H9 (cell line): ENCODE results near the gene LRG1. TPM values are rescaled to one million over a fixed set of nuclear protein-coding genes. Genes with fewer than 3 reads are reported as not detected.

ENCODE experiments used
- DNase-seq: peaks from one replicate; pipeline ENCODE4 v3.0.0-alpha.2; 2017
- H2AFZ ChIP-seq: one replicate; pipeline ENCODE4 v1.6.1; 2013; ENCODE audit warnings: mild to moderate bottlenecking, low read length, control low read depth, moderate library complexity
- H2AK5ac ChIP-seq: 2 replicates; pipeline ENCODE4 v1.6.1; 2013; ENCODE audit warnings: low read length, control low read depth, mixed read lengths; ENCODE audit not compliant: insufficient read length
- H2BK120ac ChIP-seq: one replicate; pipeline ENCODE4 v1.6.1; 2013; ENCODE audit warnings: low read depth, mild to moderate bottlenecking, low read length, control low read depth, inconsistent platforms; ENCODE audit not compliant: poor library complexity, severe bottlenecking
- H2BK12ac ChIP-seq: 2 replicates; pipeline ENCODE4 v1.6.1; 2013; ENCODE audit warnings: low read length, control low read depth, mixed read lengths, low read depth; ENCODE audit not compliant: insufficient read length
- H2BK15ac ChIP-seq: 2 replicates; pipeline ENCODE4 v1.6.1; 2013; ENCODE audit warnings: low read depth, low read length, control low read depth
- H2BK20ac ChIP-seq: one replicate; pipeline ENCODE4 v1.6.1; 2013; ENCODE audit warnings: low read depth, mild to moderate bottlenecking, low read length, control low read depth, inconsistent platforms; ENCODE audit not compliant: poor library complexity, severe bottlenecking
- H2BK5ac ChIP-seq: 2 replicates; pipeline ENCODE4 v1.6.1; 2013; ENCODE audit warnings: low read length, control low read depth, mixed read lengths; ENCODE audit not compliant: insufficient read length
- H3K14ac ChIP-seq: 2 replicates; pipeline ENCODE4 v1.6.1; 2013; ENCODE audit warnings: low read length, control low read depth; ENCODE audit not compliant: insufficient read depth
- H3K18ac ChIP-seq: 2 replicates; pipeline ENCODE4 v1.6.1; 2013; ENCODE audit warnings: low read depth, mild to moderate bottlenecking, mixed read lengths, low read length, control low read depth; ENCODE audit not compliant: insufficient read length
- H3K23ac ChIP-seq: 2 replicates; pipeline ENCODE4 v1.6.1; 2013; ENCODE audit warnings: low read length, control low read depth, mixed read lengths, low read depth; ENCODE audit not compliant: insufficient read length
- H3K23me2 ChIP-seq: 2 replicates; pipeline ENCODE4 v1.6.1; 2013; ENCODE audit warnings: low read depth, mild to moderate bottlenecking, mixed read lengths, low read length, control low read depth; ENCODE audit not compliant: insufficient read length, poor library complexity, severe bottlenecking
- H3K27ac ChIP-seq: 2 replicates; pipeline ENCODE4 v1.5.1; 2013; ENCODE audit warnings: low read length, control low read depth, mixed read lengths, low read depth; ENCODE audit not compliant: insufficient read length
- H3K27me3 ChIP-seq: 2 replicates; pipeline ENCODE4 v1.6.1; 2013; ENCODE audit warnings: low read length, control low read depth, inconsistent platforms; ENCODE audit not compliant: insufficient read depth
- H3K4ac ChIP-seq: 2 replicates; pipeline ENCODE4 v1.6.1; 2013; ENCODE audit warnings: low read depth, mild to moderate bottlenecking, control low read depth, inconsistent platforms, low read length, moderate library complexity
- H3K4me1 ChIP-seq: 2 replicates; pipeline ENCODE4 v1.6.1; 2013; ENCODE audit warnings: low read length, control low read depth, inconsistent platforms; ENCODE audit not compliant: insufficient read depth
- H3K4me2 ChIP-seq: 2 replicates; pipeline ENCODE4 v1.6.1; 2013; ENCODE audit warnings: low read length, control low read depth, mixed read lengths; ENCODE audit not compliant: insufficient read length, insufficient read depth
- H3K56ac ChIP-seq: 2 replicates; pipeline ENCODE4 v1.6.1; 2013; ENCODE audit warnings: low read depth, mild to moderate bottlenecking, mixed read lengths, low read length, control low read depth; ENCODE audit not compliant: insufficient read length
- H3K79me1 ChIP-seq: 2 replicates; pipeline ENCODE4 v1.6.1; 2013; ENCODE audit warnings: low read depth, mild to moderate bottlenecking, moderate library complexity, low read length, control low read depth, inconsistent platforms; ENCODE audit not compliant: insufficient read depth, poor library complexity, severe bottlenecking
- H3K79me2 ChIP-seq: 2 replicates; pipeline ENCODE4 v1.6.1; 2013; ENCODE audit warnings: low read length, control low read depth, inconsistent platforms; ENCODE audit not compliant: insufficient read depth
- H3K9ac ChIP-seq: 2 replicates; pipeline ENCODE4 v1.6.1; 2013; ENCODE audit warnings: low read length, control low read depth, mixed read lengths; ENCODE audit not compliant: insufficient read length; ENCODE audit errors: extremely low read depth
- H3K9me3 ChIP-seq: one replicate; pipeline ENCODE4 v1.6.1; 2013; ENCODE audit warnings: low read depth, low read length, inconsistent platforms; ENCODE audit not compliant: control insufficient read depth
- H3T11ph ChIP-seq: one replicate; pipeline ENCODE4 v1.6.1; 2013; ENCODE audit warnings: mild to moderate bottlenecking, low read length, control low read depth, inconsistent platforms
- H4K20me1 ChIP-seq: one replicate; pipeline ENCODE4 v1.6.1; 2013; ENCODE audit not compliant: control insufficient read depth, insufficient read length, insufficient read depth
- H4K5ac ChIP-seq: 2 replicates; pipeline ENCODE4 v1.6.1; 2013; ENCODE audit warnings: low read depth, mild to moderate bottlenecking, mixed read lengths, low read length, control low read depth; ENCODE audit not compliant: insufficient read length
- H4K8ac ChIP-seq: replicated peaks from 2 replicates; pipeline ENCODE4 v1.6.1; 2013; ENCODE audit warnings: low read length, control low read depth, mixed read lengths, low read depth; ENCODE audit not compliant: insufficient read length
- H4K91ac ChIP-seq: 2 replicates; pipeline ENCODE4 v1.6.1; 2013; ENCODE audit warnings: low read depth, mild to moderate bottlenecking, moderate library complexity, mixed read lengths, low read length, control low read depth; ENCODE audit not compliant: insufficient read length
- H3K27ac Mint-ChIP-seq, 3 experiments: 2 replicates in 2 of 3; 3 replicates in 1 of 3; pipeline ENCODE4 v1.8.0; 2020 to 2021; ENCODE audit warnings: mixed read lengths in 3 of 3, mild to moderate bottlenecking in 1 of 3, moderate library complexity in 1 of 3
- H3K27me3 Mint-ChIP-seq: 2 replicates; pipeline ENCODE4 v1.8.0; 2021; ENCODE audit warnings: low read depth, mild to moderate bottlenecking, moderate library complexity, mixed read lengths
- H3K36me3 Mint-ChIP-seq, 3 experiments: 2 replicates in 2 of 3; 3 replicates in 1 of 3; pipeline ENCODE4 v1.8.0; 2020 to 2021; ENCODE audit warnings: low read depth in 3 of 3, mixed read lengths in 3 of 3; ENCODE audit not compliant: insufficient read depth in 1 of 3
- H3K4me1 Mint-ChIP-seq, 2 experiments: 2 replicates each; pipeline ENCODE4 v1.8.0; 2020; ENCODE audit warnings: mixed read lengths in 2 of 2
- H3K4me3 Mint-ChIP-seq, 2 experiments: 2 replicates in 1 of 2; 3 replicates in 1 of 2; pipeline ENCODE4 v1.8.0; 2020 to 2021; ENCODE audit warnings: mild to moderate bottlenecking in 2 of 2, mixed read lengths in 2 of 2, moderate library complexity in 1 of 2
- H3K9me3 Mint-ChIP-seq, 2 experiments: 2 replicates in 1 of 2; 3 replicates in 1 of 2; pipeline ENCODE4 v1.8.0; 2020; ENCODE audit warnings: mild to moderate bottlenecking in 2 of 2, mixed read lengths in 2 of 2, moderate library complexity in 1 of 2
- CTCF ChIP-seq: fragments of 200-600 bp; sonication (generic); conservative IDR thresholded peaks from 3 replicates; pipeline ENCODE4 v1.8.0; 2021; ENCODE audit warnings: antibody characterized with exemption, mild to moderate bottlenecking
- WGBS: extraction: QIAGEN DNeasy Blood & Tissue Kit; methylation state at CpG from one replicate; pipeline ENCODE4 v1.1.7; 2013; ENCODE audit warnings: missing lambda C conversion rate, low lambda C conversion rate, mixed read lengths; ENCODE audit not compliant: insufficient read length; ENCODE audit errors: extremely low coverage; 5-methylcytosine and 5-hydroxymethylcytosine counted together
- total RNA-seq: library from RNA; stranded (reverse); gene quantifications from 2 replicates; pipeline ENCODE4 v1.2.1, GENCODE V29; 2021

LRG1 gene
- total RNA-seq, 1 experiment from 2014 or later = 0.24 TPM

GRCh38 chr19:4557144-4557970 is 17.5 kb upstream of the LRG1 start:
- no peak overlapping the region for H3K27ac ChIP-seq
- peaks cover 6% of the 10 kb centered on the region for H4K20me1 ChIP-seq
- no peaks in the 10 kb centered on the region for H3K79me2 ChIP-seq
- no peak overlapping the region for H2BK5ac ChIP-seq
- Mint-ChIP-seq H3K4me3 (no peak overlapping the region), H3K4me1 (peaks cover 9 to 18% of the 10 kb centered on the region in 2 experiments), H3K36me3 (peaks cover 28 to 38% (median 33%) of the 10 kb centered on the region in 3 experiments), H3K27me3 (peaks cover 2% of the 10 kb centered on the region; the same call in 1 of the 2 replicates), H3K27ac (peak overlapping the region in 2 of 3 experiments; percentile 42 to 59; a peak in 2 of 7 replicates), H3K9me3 (no peaks in the 10 kb centered on the region; a peak in 1 of 5 replicates)
- H3K23ac ChIP-seq = no peak overlapping the region
- no peaks in the 10 kb centered on the region for H3K27me3 ChIP-seq
- H3T11ph ChIP-seq = no peak overlapping the region
- H3K9ac ChIP-seq = no peak overlapping the region
- no peak overlapping the region for H3K4me2 ChIP-seq
- TF ChIP-seq CTCF = peak; percentile 55; the same call in 2 of the 3 replicates
- no peaks in the 10 kb centered on the region for H3K79me1 ChIP-seq
- H2BK15ac ChIP-seq = no peak overlapping the region
- H3K18ac ChIP-seq = no peak overlapping the region
- whole genome bisulfite sequencing = no CpG with 5 or more reads among the region's 33 CpGs
- H2AFZ ChIP-seq = no peak overlapping the region
- H4K8ac ChIP-seq = no peak overlapping the region
- H3K14ac ChIP-seq = no peak overlapping the region
- H2BK120ac ChIP-seq = no peak overlapping the region
- H3K23me2 ChIP-seq = no peaks in the 10 kb centered on the region
- H3K9me3 ChIP-seq = no peaks in the 10 kb centered on the region
- no peak overlapping the region for H4K91ac ChIP-seq
- H3K4me1 ChIP-seq = no peaks in the 10 kb centered on the region; the same call in 1 of the 2 replicates
- H2BK20ac ChIP-seq = no peak overlapping the region
- peak; percentile 78 for DNase-seq
- no peak overlapping the region for H2AK5ac ChIP-seq
- no peak overlapping the region for H3K56ac ChIP-seq
- H3K4ac ChIP-seq = no peak overlapping the region
- H2BK12ac ChIP-seq = no peak overlapping the region
- no peak overlapping the region for H4K5ac ChIP-seq
